Measurements from ENCODE around the gene SLC28A1.

Gene SLC28A1

GRCh38 chr15:84926491-84927230 lies 42.2 kb downstream of the SLC28A1 start:
- no peak for DNase-seq (ENCODE audit: low read depth)
- H3K4me3 ChIP-seq (ENCODE audit: control insufficient read depth, low read depth, low read length), result no peak overlapping the region
- no peak for TF ChIP-seq CTCF (IDR thresholded peaks at IDR 0.05; ENCODE audit: control insufficient read depth, insufficient read depth, low read depth, low read length, missing control alignments)

- no peak for TF ChIP-seq CTCF (IDR thresholded peaks at IDR 0.05; ENCODE audit: control insufficient read depth, insufficient read depth, low read depth, low read length, missing control alignments)
- no peak overlapping the region for H3K4me3 ChIP-seq (ENCODE audit: control insufficient read depth, low read depth, low read length)
- DNase-seq (ENCODE audit: low read depth), result no peak
Observed at GRCh38 chr15:84928843-84929168, 44.3 kb downstream of the SLC28A1 start.

GRCh38 chr15:84929795-84930603 lies 45.5 kb downstream of the SLC28A1 start:
- DNase-seq (ENCODE audit: low read depth), result no peak
- H3K4me3 ChIP-seq (ENCODE audit: control insufficient read depth, low read depth, low read length), result no peak overlapping the region
- TF ChIP-seq CTCF (IDR thresholded peaks at IDR 0.05; ENCODE audit: control insufficient read depth, insufficient read depth, low read depth, low read length, missing control alignments), result no peak

GRCh38 chr15:84934942-84935729 lies 50.7 kb downstream of the SLC28A1 start:
- DNase-seq (ENCODE audit: low read depth), result no peak
- no peak overlapping the region for H3K4me3 ChIP-seq (ENCODE audit: control insufficient read depth, low read depth, low read length)
- peak; percentile 31 for TF ChIP-seq CTCF (IDR thresholded peaks at IDR 0.05; ENCODE audit: control insufficient read depth, insufficient read depth, low read depth, low read length, missing control alignments)

GRCh38 chr15:84937144-84937543 lies 52.7 kb downstream of the SLC28A1 start:
- TF ChIP-seq CTCF (IDR thresholded peaks at IDR 0.05; ENCODE audit: control insufficient read depth, insufficient read depth, low read depth, low read length, missing control alignments), result no peak
- DNase-seq (ENCODE audit: low read depth), result no peak
- H3K4me3 ChIP-seq (ENCODE audit: control insufficient read depth, low read depth, low read length), result no peak overlapping the region

- no peak overlapping the region for H3K4me3 ChIP-seq (ENCODE audit: control insufficient read depth, low read depth, low read length)
- no peak for DNase-seq (ENCODE audit: low read depth)
- no peak for TF ChIP-seq CTCF (IDR thresholded peaks at IDR 0.05; ENCODE audit: control insufficient read depth, insufficient read depth, low read depth, low read length, missing control alignments)
Observed at GRCh38 chr15:84938726-84939125, 54.3 kb downstream of the SLC28A1 start.

Measured in AG09309 (cell line).